Stimulated activated CD8-positive, alpha-beta memory T cell treated with anti-CD3 and anti-CD28 coated beads, Interleukin-15, amount 100 ng/mL, for 4 hours (primary cell): ENCODE results near the gene PTBP3.
"Not testable (repeated sequence)": the region's sequence is repeated elsewhere in the genome, so short reads cannot be mapped to it uniquely, and the experiment has no call there.

Experiments
- DNase-seq, 2 donors: peaks; one replicate each; pipeline ENCODE4 v3.0.0-alpha.2; 2020; ENCODE audit warnings: low read depth in 2 of 2

The PTBP3 gene

DNA sequence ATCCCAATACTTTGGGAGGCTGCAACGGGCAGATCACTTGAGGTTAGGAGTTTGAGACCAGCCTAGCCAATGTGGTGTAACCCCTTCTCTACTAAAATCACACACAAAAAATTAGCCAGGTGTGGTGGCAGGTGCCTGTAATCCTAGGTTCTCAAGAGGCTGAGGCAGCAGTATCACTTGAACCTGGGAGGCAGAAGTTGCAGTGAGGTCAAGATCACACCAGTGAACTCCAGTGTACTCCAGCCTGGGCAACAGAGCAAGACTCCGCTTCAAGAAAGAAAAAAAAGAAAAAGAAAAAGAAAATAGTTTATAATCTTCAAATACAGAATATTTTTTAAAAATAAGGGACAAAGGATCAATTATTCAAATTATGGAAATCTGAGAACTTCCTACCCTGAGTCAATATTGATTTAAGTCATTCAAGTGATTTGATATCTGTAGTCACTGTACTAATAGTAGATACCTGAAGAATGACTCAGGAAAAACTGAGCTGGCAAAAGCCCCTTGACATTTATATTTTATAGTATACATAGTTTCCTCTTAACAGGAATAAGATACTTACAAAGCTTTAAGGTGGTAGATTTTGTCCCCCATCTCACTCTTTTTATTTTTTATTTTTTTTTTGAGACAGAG is 61.8 kb downstream of the PTBP3 start:
- no peak for DNase-seq

DNA sequence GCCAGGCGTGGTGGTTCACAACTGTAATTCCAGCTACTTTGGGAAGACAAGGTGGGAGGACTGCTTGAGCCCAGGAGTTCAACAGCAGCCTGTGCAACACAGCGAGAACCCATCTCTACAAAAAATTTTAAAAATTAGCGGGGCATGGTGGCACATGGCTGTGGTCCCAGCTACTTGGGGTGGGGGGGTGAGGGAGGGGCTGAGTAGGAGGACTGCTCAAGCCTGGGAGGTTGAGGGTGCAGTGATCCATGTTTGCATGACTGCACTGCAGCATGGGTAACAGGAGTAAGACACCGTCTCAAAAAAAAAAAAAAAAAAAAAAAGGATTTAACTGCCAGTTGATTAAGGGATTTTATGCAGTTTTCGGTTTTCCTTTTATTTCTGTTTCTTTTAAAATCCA is 65.0 kb downstream of the PTBP3 start:
- no peak for DNase-seq

- not testable (repeated sequence) for DNase-seq
These were observed 66.3 kb downstream of the PTBP3 start for GRCh38 chr9:112267086-112267485.

DNA sequence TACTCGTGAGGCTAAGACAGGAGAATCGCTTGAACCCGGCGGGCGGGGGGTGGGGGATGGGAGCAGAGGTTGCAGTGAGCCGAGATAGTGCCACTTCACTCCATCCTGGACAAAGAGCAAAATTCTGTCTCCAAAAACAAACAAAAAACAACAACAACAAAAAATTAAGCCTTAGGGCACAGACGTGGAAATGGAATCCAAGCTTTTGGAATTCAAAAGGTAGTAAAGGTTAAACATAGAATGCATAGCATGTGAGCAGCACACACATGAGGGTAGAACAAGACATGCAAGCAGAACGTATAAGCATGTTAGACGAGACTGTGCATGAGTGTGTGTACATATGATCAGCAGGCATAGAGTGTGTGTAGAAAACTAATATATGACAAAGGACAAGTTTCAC is 68.0 kb downstream of the PTBP3 start:
- no peak for DNase-seq

- DNase-seq = no peak
These were observed 70.8 kb downstream of the PTBP3 start for GRCh38 chr9:112262577-112262976.

DNA sequence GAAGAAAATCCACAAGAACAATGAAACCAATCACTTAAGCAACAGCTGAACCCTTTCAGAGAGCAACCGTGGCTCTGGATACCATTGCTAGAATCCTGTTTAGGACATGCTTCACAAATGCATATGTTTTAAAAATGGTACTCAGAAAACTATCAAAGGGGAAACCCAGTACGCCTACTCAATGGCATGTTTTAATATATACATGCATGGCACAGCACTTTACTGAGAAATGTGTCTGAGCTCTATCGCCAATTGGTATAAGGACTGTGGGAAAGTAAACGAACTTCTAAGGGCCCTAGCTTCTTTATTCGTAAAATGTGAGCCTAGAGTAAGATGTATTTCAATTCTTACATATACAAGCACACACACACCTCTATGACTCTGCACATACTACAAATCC is 72.3 kb downstream of the PTBP3 start:
- DNase-seq = no peak

DNA sequence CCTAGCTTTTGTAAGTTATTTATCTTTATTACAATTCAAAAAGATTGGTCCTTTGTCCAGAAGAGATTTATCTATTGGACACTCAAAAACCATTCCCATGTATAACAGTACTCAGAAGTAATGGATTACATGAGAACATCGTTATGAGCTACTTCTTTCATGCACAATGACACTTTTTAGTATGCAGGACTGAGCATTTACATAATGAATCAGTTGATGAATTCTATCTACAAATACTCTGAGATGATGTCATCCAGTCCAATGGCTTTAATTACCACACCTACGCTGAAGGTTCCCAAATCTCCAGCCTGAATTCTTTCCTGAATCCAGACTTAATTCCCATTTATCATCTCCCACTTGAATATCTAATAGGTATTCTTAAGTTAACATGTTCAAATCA is 75.3 kb downstream of the PTBP3 start:
- DNase-seq = no peak

DNA sequence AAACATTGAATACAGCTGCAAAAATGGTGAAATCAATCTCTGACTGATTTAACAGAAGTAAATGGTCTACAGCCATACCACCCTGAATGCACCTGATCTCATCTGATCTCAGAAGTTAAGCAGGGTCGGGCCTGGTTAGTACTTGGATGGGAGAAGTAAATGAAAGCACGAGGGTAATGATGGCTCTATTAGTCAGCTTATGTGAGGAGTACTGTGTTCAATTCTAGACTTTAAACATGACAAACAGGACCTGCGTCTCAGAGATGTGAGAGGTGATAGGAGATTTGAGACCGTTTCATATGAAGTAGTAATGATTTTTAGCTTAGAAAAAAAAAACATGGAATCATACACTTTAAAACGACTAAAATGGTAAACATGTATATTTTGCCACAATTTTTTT is 81.2 kb downstream of the PTBP3 start:
- DNase-seq = no peak

- no peak for DNase-seq
These were observed 84.1 kb downstream of the PTBP3 start for GRCh38 chr9:112249277-112249676.

DNA sequence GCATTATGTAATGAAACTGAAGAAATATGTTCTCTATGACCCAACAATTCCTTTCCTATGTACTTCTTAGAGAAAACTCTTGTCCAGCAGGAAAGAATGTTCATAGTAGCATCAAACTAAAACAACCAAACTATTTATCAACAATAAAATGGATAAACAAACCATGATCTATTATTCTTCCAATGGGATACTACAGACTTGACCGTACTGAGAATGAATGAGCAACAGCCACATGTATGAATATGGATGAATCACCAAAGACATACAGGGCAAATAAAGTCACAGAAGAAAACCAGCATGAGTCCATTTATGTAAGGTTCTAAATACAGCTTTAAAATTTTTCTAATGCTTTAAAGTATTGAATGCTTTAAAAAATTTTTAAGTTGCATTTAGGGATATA is 84.7 kb downstream of the PTBP3 start:
- no peak for DNase-seq

GRCh38 chr9:112247090-112247489 is 86.3 kb downstream of the PTBP3 start:
- DNase-seq = no peak

DNA sequence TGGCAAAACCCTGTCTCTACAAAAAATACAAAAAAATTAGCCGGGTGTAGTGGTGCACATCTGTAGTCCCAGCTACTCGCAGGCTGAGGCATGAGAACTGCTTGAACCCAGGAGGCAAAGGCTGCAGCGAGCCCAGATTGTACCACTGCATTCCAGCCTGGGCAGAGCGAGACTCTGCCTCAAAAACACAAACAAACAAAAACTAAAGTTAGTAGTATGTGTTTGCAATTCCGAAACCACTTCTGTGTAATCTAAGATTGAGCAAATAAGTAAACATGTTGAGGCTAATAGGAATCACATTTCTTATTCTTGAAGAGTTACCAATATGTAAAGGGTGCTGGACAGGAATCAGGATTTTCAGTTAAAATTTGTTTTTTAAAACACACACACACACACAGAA is 88.3 kb downstream of the PTBP3 start:
- no peak for DNase-seq

GRCh38 chr9:112242147-112242804 is 91.1 kb downstream of the PTBP3 start:
- DNase-seq = no peak

DNA sequence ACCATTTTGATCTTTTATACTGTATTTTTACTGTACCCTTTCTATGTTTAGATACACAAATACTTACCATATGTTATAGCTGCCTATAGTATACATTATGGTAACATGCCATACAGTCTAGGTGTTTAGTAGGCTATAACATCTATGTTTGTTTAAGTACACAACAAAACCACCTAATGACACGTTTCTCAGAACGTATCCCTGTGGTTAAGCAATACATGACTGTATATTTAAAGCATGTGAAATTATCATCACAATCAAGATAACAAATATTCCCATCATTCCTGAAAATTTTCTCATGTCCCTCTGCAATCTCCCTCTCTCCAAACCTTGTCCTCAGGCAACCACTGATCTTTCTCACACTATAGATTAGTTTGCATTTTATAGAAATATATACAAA is 91.9 kb downstream of the PTBP3 start:
- no peak for DNase-seq

DNA sequence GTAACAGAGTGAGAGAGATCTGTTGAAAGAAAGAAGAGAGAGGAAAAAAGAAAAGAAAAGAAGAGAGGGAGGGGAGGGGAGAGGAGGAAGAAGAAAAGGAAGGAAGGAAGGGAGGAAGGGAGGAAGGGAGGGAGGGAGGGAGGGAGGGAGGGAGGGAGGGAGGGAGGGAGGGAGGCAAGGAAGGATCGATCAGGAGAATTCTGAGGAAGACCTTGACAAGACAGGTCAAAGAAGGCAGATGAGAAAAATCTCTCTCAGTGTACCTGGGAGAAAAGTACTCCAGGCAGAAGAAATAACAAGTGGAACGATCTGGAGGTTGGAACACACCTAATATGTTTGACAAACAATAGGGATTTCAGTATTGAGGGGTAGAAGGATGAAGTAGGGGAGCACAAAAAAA is 93.7 kb downstream of the PTBP3 start:
- no peak for DNase-seq

DNA sequence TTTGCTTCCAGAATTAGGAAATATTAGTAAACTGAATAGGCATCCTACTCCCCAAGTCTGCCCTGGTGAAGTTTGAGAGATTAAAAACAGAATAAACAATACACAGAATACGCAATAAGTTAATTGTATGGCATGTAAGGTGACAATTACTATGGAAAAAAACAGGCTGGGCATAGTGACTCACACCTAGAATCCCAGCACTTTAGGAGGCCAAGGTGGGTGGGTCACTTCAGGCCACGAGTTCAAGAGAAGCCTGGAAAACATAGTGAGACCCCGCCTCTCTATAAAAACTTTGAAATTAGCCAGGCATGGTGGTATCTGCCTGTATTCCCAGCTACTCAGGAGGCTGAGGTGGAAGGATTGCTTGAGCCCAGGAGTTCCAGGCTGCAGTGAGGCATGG is 94.1 kb downstream of the PTBP3 start:
- no peak for DNase-seq

DNA sequence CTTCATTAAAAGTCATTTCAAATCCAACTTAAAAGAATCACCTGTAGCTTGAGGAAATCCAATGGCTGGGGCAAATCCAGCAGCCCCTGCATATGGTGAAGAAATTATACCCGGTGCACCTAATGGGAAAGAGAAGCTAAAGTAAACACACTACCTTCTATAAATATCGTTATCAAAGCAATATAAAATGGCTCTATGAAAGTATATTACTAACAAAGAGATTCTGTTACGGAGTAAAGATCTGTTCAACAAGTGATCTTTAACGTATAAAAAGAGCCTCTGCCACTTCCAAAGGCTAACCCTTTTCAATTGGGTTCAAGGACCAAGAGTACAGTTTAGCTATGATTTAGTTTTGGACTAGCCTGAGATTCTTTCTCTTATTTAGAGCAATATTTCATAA is 98.6 kb downstream of the PTBP3 start:
- DNase-seq = no peak

GRCh38 chr9:112233769-112234168 is 99.7 kb downstream of the PTBP3 start:
- no peak for DNase-seq

DNA sequence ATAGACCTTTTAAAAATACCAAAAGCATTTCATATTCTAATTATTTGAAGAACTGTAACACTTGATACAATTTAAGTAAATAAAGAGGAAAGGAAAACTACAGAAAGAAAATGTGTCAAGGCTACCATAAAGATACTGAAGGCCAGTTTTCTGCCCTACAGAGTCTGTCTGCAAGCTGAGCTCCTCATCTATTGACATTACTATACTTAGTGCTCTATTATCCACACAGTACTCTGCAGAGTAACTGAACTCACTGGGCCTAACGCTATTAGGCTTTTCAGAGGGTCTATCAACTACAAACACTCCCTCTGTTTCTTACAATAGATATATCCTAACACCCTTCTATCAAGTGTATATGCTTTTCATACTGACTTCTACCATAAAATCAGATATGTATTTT is 101.2 kb downstream of the PTBP3 start:
- DNase-seq = no peak

DNA sequence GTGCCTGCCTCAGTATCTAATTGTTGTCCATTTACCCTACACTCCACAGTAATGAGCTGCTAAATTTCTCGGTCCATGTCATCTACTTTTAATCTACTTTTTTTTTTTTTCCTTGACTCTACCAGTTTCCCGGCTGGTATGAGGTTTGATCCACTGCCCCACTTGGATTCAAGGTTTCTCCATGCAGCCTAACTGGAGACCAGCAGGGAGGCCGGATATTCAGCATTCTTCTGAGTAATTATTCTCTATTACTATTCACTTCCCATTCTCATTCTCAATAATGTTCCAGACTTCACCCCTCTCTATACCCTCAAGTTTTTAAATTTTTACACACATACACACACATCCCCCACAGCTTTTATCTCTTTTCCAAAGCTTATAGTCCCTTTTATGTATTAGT is 107.3 kb downstream of the PTBP3 start:
- no peak for DNase-seq

DNA sequence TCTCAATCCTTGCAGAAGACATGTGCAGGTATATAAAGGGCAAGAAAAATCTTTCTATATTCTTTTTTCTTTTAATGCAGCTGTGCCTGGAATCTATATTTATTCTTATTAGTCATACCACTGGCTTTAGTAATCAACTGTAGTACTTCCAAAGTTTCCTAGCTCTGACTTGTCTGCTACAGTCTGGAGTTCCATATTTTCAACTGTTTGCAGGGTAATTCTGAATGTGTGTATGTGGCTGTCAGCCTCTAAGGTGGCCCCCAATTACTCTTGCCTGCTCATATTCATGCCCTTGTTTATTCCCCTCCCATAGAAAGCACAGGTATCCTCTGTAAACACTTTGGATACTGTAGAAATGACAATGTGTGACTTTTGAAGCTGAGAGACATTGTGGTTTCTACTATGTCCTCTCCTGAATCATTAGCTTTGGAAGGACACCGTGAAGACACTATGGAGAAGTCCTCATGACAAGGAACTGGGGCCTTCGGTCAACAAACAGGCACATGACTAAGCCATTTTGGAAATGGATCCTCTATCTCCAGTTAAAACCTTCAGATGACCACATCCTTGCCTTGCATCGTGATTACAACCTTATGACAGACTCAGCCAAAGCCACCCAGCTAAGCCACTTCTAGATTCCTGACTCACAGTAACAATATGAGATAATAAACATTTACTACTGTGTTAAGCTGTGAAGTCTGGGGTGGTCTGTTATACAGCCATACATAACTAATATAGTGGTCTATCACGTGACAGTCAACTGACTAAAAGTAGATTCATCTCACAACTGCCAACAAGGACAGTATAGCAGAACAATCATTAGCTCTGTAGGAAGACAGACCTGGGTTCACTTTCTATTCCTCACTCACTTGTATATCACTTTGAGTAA is 108.8 kb downstream of the PTBP3 start:
- no peak for DNase-seq

DNA sequence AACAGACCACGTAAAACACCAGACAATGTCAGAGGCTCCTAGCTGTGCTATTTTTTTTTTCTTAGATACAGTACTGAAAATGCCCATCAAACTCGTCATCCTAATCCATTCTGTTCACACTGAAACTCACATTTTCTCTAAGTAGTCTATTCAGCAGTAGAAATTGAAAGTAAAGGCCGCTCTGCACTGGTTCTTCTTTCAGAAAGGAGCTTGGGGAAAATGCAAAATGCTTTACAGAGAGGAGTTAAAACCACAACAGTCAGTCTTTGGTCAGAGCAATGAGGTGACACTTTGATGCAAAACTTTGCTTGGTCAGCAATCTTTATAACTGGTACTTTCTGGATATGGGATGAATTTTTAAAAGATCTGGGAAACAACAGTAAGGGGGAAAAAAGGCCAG is 114.5 kb downstream of the PTBP3 start:
- no peak for DNase-seq

DNA sequence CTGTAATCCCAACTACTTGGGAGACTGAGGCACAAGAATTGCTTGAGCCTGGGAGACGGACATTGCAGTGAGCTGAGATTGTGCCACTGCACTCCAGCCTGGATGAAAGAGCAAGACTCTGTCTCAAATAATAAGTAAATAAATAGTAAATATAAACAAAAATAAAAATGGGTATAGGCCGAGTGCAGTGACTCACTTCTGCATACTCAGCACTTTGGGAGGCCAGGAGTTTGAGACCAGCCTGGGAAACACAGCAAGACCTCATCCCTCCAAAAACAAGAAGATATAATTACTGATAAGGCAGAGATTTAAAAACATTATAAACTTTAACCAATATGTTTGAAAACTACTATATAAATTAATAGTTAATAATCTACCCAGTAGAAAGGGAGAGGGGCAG is 120.5 kb downstream of the PTBP3 start:
- no peak for DNase-seq
